Lung (tissue), 12 donors: Measurements from ENCODE around the gene RAB3IL1. TPM values are rescaled to one million over a fixed set of nuclear protein-coding genes. Genes with fewer than 3 reads are reported as not detected.

ENCODE experiments used
- ATAC-seq: fragments of 200-7000 bp; cut with Tn5 transposase; one replicate; pipeline ENCODE4 v1.9.1; 2020; ENCODE audit warnings: moderate number of reproducible peaks; ENCODE audit not compliant: insufficient read depth, low FRiP score
- DNase-seq, 3 donors: peaks; one replicate each; pipeline ENCODE4 v3.0.0-alpha.2; 2013 to 2017
- H3K27ac ChIP-seq, 2 donors: one replicate each; pipeline ENCODE4 v1.5.1; 2013; ENCODE audit warnings: mild to moderate bottlenecking in 2 of 2, moderate library complexity in 2 of 2, control low read depth in 1 of 2, inconsistent platforms in 1 of 2, low read depth in 1 of 2, low read length in 1 of 2
- H3K27me3 ChIP-seq, 3 donors: one replicate each; pipeline ENCODE4 v1.5.1; 2013; ENCODE audit warnings: low read length in 2 of 3; ENCODE audit not compliant: control insufficient read depth in 3 of 3, insufficient read depth in 3 of 3
- H3K36me3 ChIP-seq, 4 donors: one replicate each; pipeline ENCODE4 v1.5.1; 2013; ENCODE audit warnings: low read length in 4 of 4, mild to moderate bottlenecking in 1 of 4, moderate library complexity in 1 of 4; ENCODE audit not compliant: control insufficient read depth in 4 of 4, insufficient read depth in 4 of 4
- H3K4me1 ChIP-seq, 5 donors: one replicate each; pipeline ENCODE4 v1.5.1; 2013; ENCODE audit warnings: low read length in 5 of 5, mild to moderate bottlenecking in 2 of 5, moderate library complexity in 1 of 5; ENCODE audit not compliant: control insufficient read depth in 5 of 5, insufficient read depth in 5 of 5
- H3K4me3 ChIP-seq: one replicate; pipeline ENCODE4 v1.5.1; 2013; ENCODE audit warnings: mild to moderate bottlenecking, control low read depth, moderate library complexity
- H3K9ac ChIP-seq, 2 donors: one replicate each; pipeline ENCODE4 v1.5.1; 2013; ENCODE audit warnings: low read length in 2 of 2, control low read depth in 1 of 2; ENCODE audit not compliant: insufficient read depth in 1 of 2
- H3K9me3 ChIP-seq, 4 donors: one replicate each; pipeline ENCODE4 v1.5.1; 2013; ENCODE audit warnings: low read length in 3 of 4, mild to moderate bottlenecking in 1 of 4, moderate library complexity in 1 of 4; ENCODE audit not compliant: control insufficient read depth in 4 of 4, insufficient read depth in 3 of 4
- CTCF ChIP-seq: IDR thresholded peaks from 2 replicates; pipeline ENCODE4 v1.5.1; 2012; ENCODE audit warnings: mild to moderate bottlenecking; ENCODE audit errors: control extremely low read depth, extremely low read depth
- WGBS, 2 donors: extraction: QIAGEN DNeasy Blood & Tissue Kit; methylation state at CpG; one replicate each; pipeline ENCODE4 v1.1.7; 2013; 5-methylcytosine and 5-hydroxymethylcytosine counted together
- polyA plus RNA-seq, 2 donors: library from polyadenylated mRNA; stranded (reverse); fragments of 200-250 nt; gene quantifications; one replicate each; pipeline ENCODE4 v1.2.1, GENCODE V29; 2013
- total RNA-seq, 2 donors: library from RNA; depleted of rRNA in 1 of 2; stranded (reverse); fragments of >200 nt in 1 of 2; gene quantifications; one replicate each; pipeline ENCODE4 v1.2.1, GENCODE V29; 2014 to 2021
- donor health status: control.
- donor health status: control.
- donor health status: Bipolar disorder and iron deficiency.
- donor health status: healthy.
- donor health status: DM: yes; HTN: yes; CAD: no.

RAB3IL1 gene
- total and polyA plus RNA-seq, 4 donors: 6.7 to 20.8 (median 9.8) TPM

GRCh38 chr11:61905801-61906521 lies 11.4 kb downstream of the RAB3IL1 start:
- H3K9ac ChIP-seq: no peak overlapping the region
- DNase-seq (no peak), ATAC-seq (no peak)
- WGBS, 2 donors: 90 to 94% methylated on average over 14 of the region's 14 CpGs
- peaks cover 0 to 9% (median 4%) of the 10 kb centered on the region in 4 donors for H3K36me3 ChIP-seq
- H3K9me3 ChIP-seq: no peaks in the 10 kb centered on the region
- H3K27me3 ChIP-seq: no peaks in the 10 kb centered on the region
- H3K4me1 ChIP-seq: peaks cover 0 to 26% (median 13%) of the 10 kb centered on the region in 5 donors
- no peak for TF ChIP-seq CTCF
- no peak overlapping the region for H3K27ac ChIP-seq
- no peak overlapping the region for H3K4me3 ChIP-seq

GRCh38 chr11:61905067-61905696 lies 12.2 kb downstream of the RAB3IL1 start:
- H3K27ac ChIP-seq: no peak overlapping the region
- DNase-seq: no peak

GRCh38 chr11:61904539-61905048 lies 12.8 kb downstream of the RAB3IL1 start:
- Histone ChIP-seq H3K4me1 (peaks cover 0 to 14% (median 6%) of the 10 kb centered on the region in 5 donors), H3K27ac (no peak overlapping the region), H3K36me3 (peaks cover 0 to 9% (median 4%) of the 10 kb centered on the region in 4 donors), H3K9me3 (no peaks in the 10 kb centered on the region), H3K4me3 (no peak overlapping the region), H3K9ac (no peak overlapping the region), H3K27me3 (no peaks in the 10 kb centered on the region)
- no peak for ATAC-seq
- WGBS, 2 donors: 32 to 50% methylated on average over 19 of the region's 19 CpGs
- TF ChIP-seq CTCF: no peak
- DNase-seq: peak in 1 of 3 donors; percentile 35

More at GRCh38 chr11:61905067-61905696, 12.2 kb downstream of the RAB3IL1 start:
- WGBS, 2 donors: 93 to 94% methylated on average over 13 of the region's 13 CpGs
- no peak for TF ChIP-seq CTCF
- Histone ChIP-seq H3K27me3 (no peaks in the 10 kb centered on the region), H3K9me3 (no peaks in the 10 kb centered on the region), H3K9ac (no peak overlapping the region), H3K36me3 (peaks cover 0 to 9% (median 4%) of the 10 kb centered on the region in 4 donors), H3K4me1 (peaks cover 0 to 18% (median 6%) of the 10 kb centered on the region in 5 donors), H3K4me3 (no peak overlapping the region)
- no peak for ATAC-seq
